GM19397 (cell line): ENCODE measurements around the gene KRTAP4-7.
"Not testable (repeated sequence)": the region's sequence is repeated elsewhere in the genome, so short reads cannot be mapped to it uniquely, and the experiment has no call there.

Experiments
- ATAC-seq: cut with Tn5 transposase; IDR thresholded peaks from one replicate; pipeline ENCODE4 v1.9.1; 2021; ENCODE audit warnings: mild to moderate bottlenecking, moderate library complexity; ENCODE audit not compliant: unreplicated experiment

The KRTAP4-7 gene

GRCh38 chr17:41084100-41084856 lies at the start of gene KRTAP4-7:
KRTAP4-7 (plus strand) TSS chr17:41084150; CDS start chr17:41084207, 57 bp downstream.
- ATAC-seq = not testable (repeated sequence)

GRCh38 chr17:41034346-41034935 lies 49.5 kb upstream of the KRTAP4-7 start, which contains the start of gene KRTAP1-3:
KRTAP1-3 (minus strand) TSS chr17:41034874; CDS start chr17:41034821, 53 bp downstream.
- ATAC-seq = not testable (repeated sequence)

- no peak for ATAC-seq
Measured at GRCh38 chr17:41037853-41038350, 46.0 kb upstream of the KRTAP4-7 start.

- not testable (repeated sequence) for ATAC-seq
Measured at GRCh38 chr17:41040783-41041571, 43.0 kb upstream of the KRTAP4-7 start, which contains the start of gene KRTAP1-1. KRTAP1-1 (minus strand) TSS chr17:41041450; CDS start chr17:41041397, 53 bp downstream.

GRCh38 chr17:41042953-41043352 lies 41.0 kb upstream of the KRTAP4-7 start:
- ATAC-seq = no peak

- not testable (repeated sequence) for ATAC-seq
Measured at GRCh38 chr17:41046735-41047465, 37.0 kb upstream of the KRTAP4-7 start, which contains the start of gene KRTAP2-1. KRTAP2-1 (minus strand) TSS chr17:41047316; CDS start chr17:41047267, 49 bp downstream.

GRCh38 chr17:41048441-41048840 lies 35.5 kb upstream of the KRTAP4-7 start:
- ATAC-seq = no peak

GRCh38 chr17:41049110-41049509 lies 34.8 kb upstream of the KRTAP4-7 start:
- no peak for ATAC-seq

- ATAC-seq = no peak
Measured at GRCh38 chr17:41052566-41052965, 31.4 kb upstream of the KRTAP4-7 start.

- no peak for ATAC-seq
Measured at GRCh38 chr17:41054025-41054424, 29.9 kb upstream of the KRTAP4-7 start.

- not testable (repeated sequence) for ATAC-seq
Measured at GRCh38 chr17:41054556-41054955, 29.4 kb upstream of the KRTAP4-7 start.

- ATAC-seq = not testable (repeated sequence)
Measured at GRCh38 chr17:41055130-41055529, 28.8 kb upstream of the KRTAP4-7 start, which contains the start of gene KRTAP2-2. KRTAP2-2 (minus strand) TSS chr17:41055230; CDS start chr17:41055211, 19 bp downstream.

GRCh38 chr17:41057547-41057946 lies 26.4 kb upstream of the KRTAP4-7 start:
- no peak for ATAC-seq

GRCh38 chr17:41058741-41059140 lies 25.2 kb upstream of the KRTAP4-7 start:
- ATAC-seq = no peak

GRCh38 chr17:41059276-41060051 lies 24.5 kb upstream of the KRTAP4-7 start:
- ATAC-seq = not testable (repeated sequence)

- ATAC-seq = no peak
Measured at GRCh38 chr17:41060052-41060604, 23.8 kb upstream of the KRTAP4-7 start, which contains the start of gene KRTAP2-3. KRTAP2-3 (minus strand) TSS chr17:41060114; CDS start chr17:41060050, 64 bp downstream.

- no peak for ATAC-seq
Measured at GRCh38 chr17:41061964-41062363, 22.0 kb upstream of the KRTAP4-7 start.

- ATAC-seq = no peak
Measured at GRCh38 chr17:41063449-41063848, 20.5 kb upstream of the KRTAP4-7 start.

- no peak for ATAC-seq
Measured at GRCh38 chr17:41064301-41064700, 19.6 kb upstream of the KRTAP4-7 start.
